ENCODE measurements around the gene MRM2. TPM values are rescaled to one million over a fixed set of nuclear protein-coding genes. Genes with fewer than 3 reads are reported as not detected.

Gene MRM2
- total RNA-seq, 4 donors from 2014 or later, result 13.4 to 24.7 (median 15.8) TPM

- no peak for DNase-seq (ENCODE audit: low spot score in 2 of 2)
- no peak for TF ChIP-seq EP300 (IDR thresholded peaks at IDR 0.05)
- TF ChIP-seq POLR2A (IDR thresholded peaks at IDR 0.05), result no peak
- WGBS, 2 donors, result 95 to 97% methylated on average over 10 to 14 of the region's 17 CpGs
- no peaks in the 10 kb centered on the region for H3K27me3 ChIP-seq
- no peak overlapping the region for H3K27ac ChIP-seq
- H3K4me1 ChIP-seq, result peaks cover 0 to 7% (median 0%) of the 10 kb centered on the region in 4 donors
- no peaks in the 10 kb centered on the region for H3K9me3 ChIP-seq
- peaks cover 0 to 100% (median 0%) of the 10 kb centered on the region in 3 donors for H3K36me3 ChIP-seq
- no peak overlapping the region for H3K4me3 ChIP-seq
These were observed 18.7 kb downstream of the MRM2 start for GRCh38 chr7:2223321-2223720.

DNA sequence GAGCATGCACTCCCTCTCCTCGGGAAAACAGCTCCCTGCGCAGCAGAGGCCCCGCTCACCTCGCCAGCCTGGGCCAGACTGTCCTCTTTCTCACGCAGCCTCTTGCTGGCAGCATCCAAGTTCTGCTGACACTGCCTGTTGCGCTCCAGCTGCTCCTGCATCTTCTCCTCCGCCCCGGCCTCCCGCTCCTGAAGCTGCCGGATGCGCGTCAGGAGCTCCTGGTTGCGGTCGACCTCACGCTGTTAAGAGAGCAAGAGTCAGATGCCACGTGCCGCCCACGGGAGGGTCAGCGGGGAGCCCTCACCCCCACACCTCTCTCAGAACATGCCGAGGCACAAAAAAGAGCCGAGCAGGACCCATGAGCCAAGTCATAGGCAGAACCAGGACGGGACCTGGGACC lies 19.5 kb downstream of the MRM2 start:
- TF ChIP-seq, protein P1, sequence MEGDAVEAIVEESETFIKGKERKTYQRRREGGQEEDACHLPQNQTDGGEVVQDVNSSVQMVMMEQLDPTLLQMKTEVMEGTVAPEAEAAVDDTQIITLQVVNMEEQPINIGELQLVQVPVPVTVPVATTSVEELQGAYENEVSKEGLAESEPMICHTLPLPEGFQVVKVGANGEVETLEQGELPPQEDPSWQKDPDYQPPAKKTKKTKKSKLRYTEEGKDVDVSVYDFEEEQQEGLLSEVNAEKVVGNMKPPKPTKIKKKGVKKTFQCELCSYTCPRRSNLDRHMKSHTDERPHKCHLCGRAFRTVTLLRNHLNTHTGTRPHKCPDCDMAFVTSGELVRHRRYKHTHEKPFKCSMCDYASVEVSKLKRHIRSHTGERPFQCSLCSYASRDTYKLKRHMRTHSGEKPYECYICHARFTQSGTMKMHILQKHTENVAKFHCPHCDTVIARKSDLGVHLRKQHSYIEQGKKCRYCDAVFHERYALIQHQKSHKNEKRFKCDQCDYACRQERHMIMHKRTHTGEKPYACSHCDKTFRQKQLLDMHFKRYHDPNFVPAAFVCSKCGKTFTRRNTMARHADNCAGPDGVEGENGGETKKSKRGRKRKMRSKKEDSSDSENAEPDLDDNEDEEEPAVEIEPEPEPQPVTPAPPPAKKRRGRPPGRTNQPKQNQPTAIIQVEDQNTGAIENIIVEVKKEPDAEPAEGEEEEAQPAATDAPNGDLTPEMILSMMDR (IDR thresholded peaks at IDR 0.05), result no peak
- TF ChIP-seq EP300 (IDR thresholded peaks at IDR 0.05) (no peak), POLR2A (IDR thresholded peaks at IDR 0.05) (no peak)
- Histone ChIP-seq H3K36me3 (peaks cover 0 to 100% (median 7%) of the 10 kb centered on the region in 3 donors), H3K9me3 (no peaks in the 10 kb centered on the region), H3K4me3 (no peak overlapping the region), H3K27ac (no peak overlapping the region), H3K27me3 (no peaks in the 10 kb centered on the region), H3K4me1 (peaks cover 0 to 7% (median 0%) of the 10 kb centered on the region in 4 donors)
- 89% methylated on average over 21 to 22 of the region's 22 CpGs for WGBS, 2 donors
- DNase-seq (ENCODE audit: low spot score in 2 of 2), result no peak

GRCh38 chr7:2220954-2221353 lies 21.1 kb downstream of the MRM2 start:
- DNase-seq (ENCODE audit: low spot score in 2 of 2), result no peak
- Histone ChIP-seq H3K36me3 (peaks cover 1 to 100% (median 7%) of the 10 kb centered on the region in 3 donors), H3K27me3 (no peaks in the 10 kb centered on the region), H3K4me1 (peaks cover 0 to 7% (median 0%) of the 10 kb centered on the region in 4 donors), H3K9me3 (no peaks in the 10 kb centered on the region), H3K4me3 (no peak overlapping the region), H3K27ac (no peak overlapping the region)
- TF ChIP-seq EP300 (IDR thresholded peaks at IDR 0.05) (no peak), POLR2A (IDR thresholded peaks at IDR 0.05) (no peak)
- TF ChIP-seq, protein P1 (IDR thresholded peaks at IDR 0.05), result no peak
- WGBS, 2 donors, result 90 to 94% methylated on average over 17 of the region's 17 CpGs

- no peaks in the 10 kb centered on the region for H3K9me3 ChIP-seq
- peaks cover 0 to 7% (median 0%) of the 10 kb centered on the region in 4 donors for H3K4me1 ChIP-seq
- TF ChIP-seq, protein P1 (IDR thresholded peaks at IDR 0.05), result no peak
- no peak for TF ChIP-seq EP300 (IDR thresholded peaks at IDR 0.05)
- no peak for TF ChIP-seq POLR2A (IDR thresholded peaks at IDR 0.05)
- no peak overlapping the region for H3K4me3 ChIP-seq
- WGBS, 2 donors, result 82 to 84% methylated on average over 10 to 16 of the region's 16 CpGs
- DNase-seq (ENCODE audit: low spot score in 2 of 2), result no peak
- H3K36me3 ChIP-seq, result peaks cover 2 to 100% (median 7%) of the 10 kb centered on the region in 3 donors
- no peaks in the 10 kb centered on the region for H3K27me3 ChIP-seq
- H3K27ac ChIP-seq, result no peak overlapping the region
These were observed 21.5 kb downstream of the MRM2 start for GRCh38 chr7:2220506-2220905.

DNA sequence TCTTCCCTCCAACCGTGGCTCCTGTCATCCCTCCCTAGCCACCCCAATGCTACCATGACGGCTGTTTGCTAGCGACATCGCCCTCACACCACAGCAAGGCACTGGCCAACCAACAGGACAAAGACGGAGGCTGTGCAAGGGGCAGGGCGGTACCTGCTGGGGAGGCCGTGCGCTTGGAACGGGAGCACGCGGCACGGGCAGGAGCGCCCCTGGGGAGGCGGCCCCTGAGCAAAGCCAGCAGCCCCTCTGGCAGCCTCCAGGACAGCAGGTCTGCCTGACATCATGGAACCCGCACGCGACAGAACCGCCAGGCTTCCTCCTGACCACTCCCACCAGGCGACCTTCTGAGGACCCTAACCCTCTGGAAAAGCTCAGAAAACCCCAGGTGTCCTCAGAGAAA lies 22.0 kb downstream of the MRM2 start:
- Histone ChIP-seq H3K9me3 (no peaks in the 10 kb centered on the region), H3K36me3 (peaks cover 2 to 100% (median 7%) of the 10 kb centered on the region in 3 donors), H3K4me3 (no peak overlapping the region), H3K27ac (no peak overlapping the region), H3K27me3 (no peaks in the 10 kb centered on the region), H3K4me1 (peaks cover 0 to 5% (median 0%) of the 10 kb centered on the region in 4 donors)
- 89 to 91% methylated on average over 18 to 19 of the region's 19 CpGs for WGBS, 2 donors
- no peak for DNase-seq (ENCODE audit: low spot score in 2 of 2)
- TF ChIP-seq, protein P1 (IDR thresholded peaks at IDR 0.05), result no peak
- no peak for TF ChIP-seq EP300 (IDR thresholded peaks at IDR 0.05)
- TF ChIP-seq POLR2A (IDR thresholded peaks at IDR 0.05), result no peak

Measured in tibial nerve (tissue), 4 donors.